NK-92 (cell line): Measurements from ENCODE around the gene FAM221B.

Experiments used
- DNase-seq: peaks from one replicate; lab custom pipeline; 2025; ENCODE audit not compliant: unreplicated experiment; lab: John Stamatoyannopoulos, UW

FAM221B gene

GRCh38 chr9:35828716-35829083, at the start of gene FAM221B:
Gene FAM221B (minus strand): TSS chr9:35828732. CDS start chr9:35826161, 2,571 bp downstream.
- no peak for DNase-seq

- DNase-seq = no peak
Measured at GRCh38 chr9:35872505-35872904, 44.0 kb upstream of the FAM221B start.

DNA sequence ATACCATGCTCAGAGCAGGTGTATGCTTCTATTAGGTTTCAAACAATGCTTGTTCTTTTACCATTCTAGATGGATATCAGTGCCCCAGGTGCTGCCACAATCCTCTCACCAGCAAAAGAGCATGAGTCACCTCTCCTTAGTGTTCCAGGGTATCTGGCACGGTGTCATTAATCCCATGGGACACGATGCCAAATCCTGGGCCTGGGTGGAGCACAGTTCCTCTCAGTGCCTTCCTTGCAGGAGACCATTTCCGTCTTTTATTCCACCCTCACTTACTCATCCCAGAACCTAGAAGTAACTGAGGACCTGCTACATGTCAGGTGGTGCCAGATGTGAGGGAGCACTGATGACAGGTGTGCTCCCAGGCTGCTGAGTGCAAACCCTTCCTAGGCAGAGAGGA, 43.0 kb upstream of the FAM221B start:
- DNase-seq = no peak

DNA sequence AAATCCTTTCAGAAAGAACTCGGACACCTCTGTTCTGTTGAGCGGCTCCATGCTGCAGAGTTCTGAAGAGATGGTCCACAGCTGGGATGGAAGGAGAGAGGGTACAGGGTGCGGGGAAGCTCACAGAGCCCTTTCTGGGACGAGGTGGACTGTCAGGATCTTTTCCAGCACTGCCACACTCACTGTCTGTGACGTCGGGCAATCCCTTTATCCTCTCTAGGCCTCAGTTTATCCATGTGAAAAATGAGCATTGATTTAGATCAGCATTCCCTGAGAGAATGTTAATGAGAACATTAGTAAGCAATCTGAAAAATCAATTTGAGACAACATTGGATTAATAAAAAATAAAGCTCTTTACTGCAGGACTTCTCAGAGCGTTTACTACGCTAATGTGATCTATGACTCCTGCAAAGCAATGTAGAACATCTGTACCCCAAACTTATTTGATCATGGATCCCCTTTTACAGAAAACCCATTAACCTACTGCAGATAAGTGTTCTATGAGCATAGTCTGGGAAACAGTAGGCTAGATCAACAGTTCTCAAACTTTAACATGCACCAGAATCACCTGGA, 41.9 kb upstream of the FAM221B start, which contains the start of gene OR13J1:
OR13J1 (minus strand) TSS at position 51 of the 573 bp plus-strand sequence; CDS start at position 51, 0 bp downstream.
- DNase-seq = no peak

- no peak for DNase-seq
Measured at GRCh38 chr9:35869621-35870216, 41.2 kb upstream of the FAM221B start.

DNA sequence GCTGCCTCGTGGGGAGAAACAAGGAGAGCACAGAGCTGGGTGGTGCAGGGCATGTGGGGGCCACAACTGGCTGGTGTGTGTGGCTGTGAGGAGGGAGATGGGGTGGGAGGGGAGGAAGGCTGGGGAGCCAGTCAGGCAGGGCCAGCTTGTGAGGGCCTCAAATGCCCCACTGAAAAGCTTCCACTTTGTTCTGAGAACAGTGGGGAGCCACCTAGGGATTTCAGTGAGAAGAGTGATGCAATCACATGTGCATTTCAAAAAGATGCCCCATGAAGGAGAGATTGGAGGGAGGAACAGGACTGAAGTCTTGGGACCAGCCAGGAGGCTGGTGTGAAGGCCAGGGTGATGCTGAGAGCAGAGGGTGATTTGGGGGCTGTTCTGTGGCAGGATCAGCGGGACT, 40.4 kb upstream of the FAM221B start:
- DNase-seq = no peak

DNA sequence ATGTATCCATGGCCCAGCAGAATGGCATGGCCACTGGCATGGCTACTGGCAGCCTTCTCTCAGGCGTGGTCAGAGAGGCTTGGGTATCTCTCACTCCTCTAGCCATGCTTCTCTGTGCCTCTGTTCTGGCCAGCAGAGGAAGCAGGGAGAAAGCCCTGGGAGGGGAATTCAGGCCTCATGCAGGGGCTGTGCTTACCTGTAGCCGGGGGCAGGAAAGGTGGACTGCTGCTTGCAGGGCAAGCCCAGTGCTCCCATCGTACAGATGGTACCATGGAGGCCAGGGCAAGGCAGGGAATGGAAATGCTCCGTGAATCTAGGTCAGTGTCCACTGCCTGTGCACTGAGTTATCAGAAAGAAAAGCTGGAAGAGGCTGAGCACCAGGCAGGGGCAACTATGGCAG, 39.0 kb upstream of the FAM221B start:
- no peak for DNase-seq

DNA sequence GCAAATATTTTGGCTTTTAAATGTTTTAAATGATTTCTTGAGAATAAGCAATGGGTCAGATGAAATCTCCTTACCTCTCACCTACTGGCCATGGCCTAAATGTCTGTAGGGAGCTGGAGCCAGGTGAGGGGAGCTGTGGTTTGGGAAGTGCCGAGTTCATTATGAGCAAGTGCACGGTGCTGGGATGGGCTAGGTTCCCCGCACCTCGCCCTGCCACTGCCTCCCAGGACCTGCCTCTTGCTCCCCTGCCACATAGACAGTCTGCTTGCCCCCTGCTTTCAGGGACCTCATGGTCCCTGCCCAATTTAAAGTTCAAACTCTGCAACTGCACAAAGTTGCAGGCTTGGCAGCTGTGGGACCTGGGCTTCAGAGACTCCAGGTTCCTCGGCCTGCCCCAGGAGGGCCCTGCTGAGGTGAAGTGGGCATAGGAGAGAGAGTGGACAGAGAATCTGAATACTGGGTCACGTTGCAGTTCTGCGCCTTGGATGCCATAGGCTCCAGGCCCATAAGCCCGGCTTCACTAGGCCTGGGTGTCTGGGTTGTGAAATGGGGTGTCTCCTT, 36.2 kb upstream of the FAM221B start:
- no peak for DNase-seq

GRCh38 chr9:35863583-35863982, 35.1 kb upstream of the FAM221B start:
- no peak for DNase-seq

DNA sequence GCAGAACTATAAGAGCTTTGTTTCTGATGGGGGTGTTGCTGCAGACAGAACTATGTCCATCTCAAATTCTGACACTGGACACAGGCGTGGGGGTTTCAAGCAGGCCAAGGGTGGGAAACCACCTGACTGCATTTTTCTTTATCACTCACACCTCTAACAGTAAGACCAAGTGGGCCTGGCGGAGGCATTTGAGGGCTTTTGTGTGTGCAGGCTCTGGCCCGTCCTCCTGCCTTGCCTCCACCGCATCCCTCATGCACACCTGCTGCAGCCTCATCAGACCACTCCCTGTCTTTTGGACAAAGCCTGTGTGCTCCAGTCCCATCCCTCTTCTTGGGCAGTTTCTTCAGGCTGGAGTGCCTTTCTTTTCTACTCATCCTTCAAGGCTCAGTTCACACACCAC, 33.8 kb upstream of the FAM221B start:
- DNase-seq = no peak

DNA sequence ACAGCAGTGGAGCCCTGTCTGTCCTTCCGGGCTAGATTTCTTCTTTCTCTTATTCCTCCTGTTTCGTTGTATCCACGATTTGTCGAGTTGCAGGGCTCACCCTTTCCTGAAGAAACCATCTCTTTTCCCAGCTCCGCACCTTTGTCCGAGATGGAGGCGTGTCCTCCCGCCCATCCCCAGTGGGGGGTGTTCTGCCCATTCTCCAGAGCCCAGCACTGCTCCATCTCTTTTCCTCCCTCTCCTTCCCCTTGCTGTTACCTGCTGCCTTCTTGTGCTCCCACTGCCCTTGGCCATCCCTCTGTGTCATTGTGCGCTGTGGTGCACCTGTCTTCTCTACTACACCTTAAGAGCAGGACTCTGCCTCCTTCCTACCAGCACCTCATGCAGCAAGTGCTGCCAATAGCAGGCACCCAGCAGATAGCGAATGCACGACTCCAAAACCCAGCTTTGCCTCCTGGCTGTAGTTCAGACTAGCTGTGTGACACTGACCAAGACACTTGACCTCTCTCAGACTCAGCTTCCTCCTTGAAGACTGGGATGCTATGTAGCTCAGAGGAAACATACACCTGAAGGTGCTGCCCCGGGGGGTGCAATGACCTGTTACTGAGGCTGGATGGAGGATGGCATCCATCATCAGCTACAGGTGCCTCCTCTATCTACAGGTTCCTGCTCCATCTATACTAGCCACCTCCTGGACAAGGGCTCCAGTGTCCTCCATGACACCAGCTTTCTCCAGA, 32.8 kb upstream of the FAM221B start:
- no peak for DNase-seq

- no peak for DNase-seq
Measured at GRCh38 chr9:35859990-35860339, 31.4 kb upstream of the FAM221B start.

DNA sequence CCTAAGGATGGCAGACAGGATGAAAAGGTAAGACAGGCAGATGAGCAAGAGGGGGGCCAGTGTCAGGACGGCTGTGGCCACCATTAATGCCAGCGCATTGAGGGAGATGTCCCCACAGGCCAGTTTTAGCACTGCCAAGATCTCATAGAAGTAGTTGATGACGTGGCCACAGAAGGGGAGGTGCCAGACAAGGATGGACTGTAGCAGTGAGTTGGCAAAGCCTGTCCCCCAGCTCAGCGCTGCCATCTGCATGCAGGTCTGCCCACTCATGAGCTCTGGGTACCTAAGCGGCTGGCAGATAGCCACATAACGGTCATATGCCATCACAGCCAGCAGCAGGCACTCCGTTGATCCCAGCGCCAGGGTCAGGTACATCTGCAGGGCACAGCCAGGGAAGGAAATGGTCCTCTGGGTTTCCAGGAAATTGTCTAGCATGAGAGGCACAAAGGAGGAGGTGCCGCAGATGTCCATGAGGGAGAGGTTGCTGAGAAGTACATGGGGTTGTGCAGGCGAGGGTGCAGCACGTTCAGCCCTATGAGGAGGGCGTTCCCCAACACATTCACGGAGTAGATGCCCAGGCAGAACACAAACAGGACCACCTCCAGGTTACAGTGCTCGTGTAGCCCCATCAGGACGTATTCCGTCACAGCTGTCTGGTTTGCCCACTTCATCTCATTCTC, 30.9 kb upstream of the FAM221B start:
- DNase-seq = no peak

- no peak for DNase-seq
Measured at GRCh38 chr9:35858458-35858857, 29.9 kb upstream of the FAM221B start.

GRCh38 chr9:35856882-35857281, 28.4 kb upstream of the FAM221B start:
- DNase-seq = no peak

DNA sequence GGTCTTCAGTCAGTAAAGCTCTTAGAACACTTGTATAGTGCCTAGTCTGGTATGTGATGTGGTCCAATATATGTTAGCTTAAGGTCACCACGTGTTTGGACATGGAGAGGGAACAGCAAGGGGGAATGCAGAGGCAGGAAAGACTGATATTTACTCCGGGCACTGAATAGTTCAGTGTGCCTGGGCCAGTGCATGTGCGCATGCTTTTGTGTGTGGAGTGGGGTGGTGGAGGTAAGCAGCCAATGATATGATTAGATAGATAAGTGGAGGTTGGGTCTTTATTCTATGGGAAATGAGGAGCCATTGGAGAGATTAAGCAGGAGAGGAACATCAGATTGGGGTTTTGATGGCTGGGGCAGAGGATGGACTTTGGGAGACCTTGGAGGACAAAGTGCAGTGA, 27.7 kb upstream of the FAM221B start:
- DNase-seq = no peak

- no peak for DNase-seq
Measured at GRCh38 chr9:35854091-35854762, 25.7 kb upstream of the FAM221B start.

DNA sequence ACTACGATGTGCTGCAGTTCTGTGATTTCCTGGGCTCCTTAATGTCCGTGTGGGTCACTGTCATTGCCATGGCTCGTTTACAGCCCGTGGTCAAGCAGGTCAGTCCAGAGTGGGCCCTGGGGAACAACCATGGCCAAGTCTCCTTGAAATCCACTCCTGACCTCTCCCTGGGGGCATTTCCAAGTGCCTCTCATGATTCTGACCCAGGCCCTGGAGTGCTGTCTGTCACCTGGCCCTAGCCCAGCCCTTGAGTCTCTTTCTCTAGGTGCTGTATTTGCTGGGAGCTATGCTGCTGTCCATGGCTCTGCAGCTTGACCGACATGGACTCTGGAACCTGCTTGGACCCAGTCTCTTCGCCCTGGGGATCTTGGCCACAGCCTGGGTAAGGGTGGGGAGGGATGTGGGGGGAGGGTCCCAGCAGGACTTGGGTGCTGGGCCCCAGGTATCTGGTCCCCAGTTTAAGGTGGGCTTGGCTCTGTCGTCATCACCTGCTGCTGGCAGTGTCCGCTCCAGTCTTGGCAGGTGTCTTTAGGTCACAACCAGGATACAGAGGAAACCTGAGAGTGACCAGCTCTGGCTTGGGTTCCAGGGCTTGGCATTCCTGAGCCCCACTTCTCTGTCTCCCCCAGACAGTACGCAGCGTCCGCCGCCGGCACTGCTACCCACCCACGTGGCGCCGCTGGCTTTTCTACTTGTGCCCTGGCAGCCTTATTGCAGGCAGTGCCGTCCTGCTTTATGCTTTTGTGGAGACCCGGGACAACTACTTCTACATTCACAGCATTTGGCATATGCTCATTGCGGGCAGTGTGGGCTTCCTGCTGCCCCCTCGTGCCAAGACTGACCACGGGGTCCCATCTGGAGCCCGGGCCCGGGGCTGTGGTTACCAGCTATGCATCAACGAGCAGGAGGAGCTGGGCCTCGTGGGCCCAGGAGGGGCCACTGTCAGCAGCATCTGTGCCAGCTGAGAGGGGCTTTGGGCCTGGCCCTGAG, 24.6 kb upstream of the FAM221B start:
- no peak for DNase-seq

DNA sequence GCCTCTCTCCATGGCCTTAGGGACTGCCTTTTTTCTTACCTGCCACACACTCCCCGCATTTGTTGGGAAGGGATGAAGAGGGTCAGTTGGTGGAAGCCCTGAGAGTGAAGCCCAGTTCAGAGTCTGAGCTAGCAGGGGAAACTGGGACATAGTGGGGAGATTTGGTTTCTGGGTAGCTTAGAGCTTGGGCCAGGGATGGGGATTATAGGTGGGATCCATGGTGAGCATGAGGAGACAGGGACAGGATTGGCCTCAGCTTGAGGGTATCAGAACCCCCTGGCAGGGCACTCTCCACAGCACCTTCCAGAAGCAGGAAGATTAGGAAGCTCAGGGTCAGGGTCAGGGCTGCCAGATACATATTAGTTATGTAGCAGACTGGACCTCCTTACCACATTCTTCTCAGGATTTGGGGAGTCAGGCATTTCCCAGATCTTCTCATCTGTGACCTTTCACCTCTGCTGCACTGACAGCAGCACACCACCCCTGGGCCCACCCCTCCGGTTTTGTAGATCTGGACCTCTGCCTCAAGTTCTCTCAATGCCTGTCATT, 23.8 kb upstream of the FAM221B start:
- DNase-seq = no peak
